Activated CD8-positive, alpha-beta T cell treated with anti-CD3 and anti-CD28 coated beads for 36 hours (primary cell): ENCODE data around the gene GALC. TPM values are rescaled to one million over a fixed set of nuclear protein-coding genes. Genes with fewer than 3 reads are reported as not detected.
A peak's percentile ranks its signal among the peaks of the same experiment; 100 is the strongest.

Source experiments
- ATAC-seq: fragments of 200-7000 bp; cut with Tn5 transposase; one replicate; pipeline ENCODE4 v1.10.0; 2021; ENCODE audit warnings: mild to moderate bottlenecking, moderate library complexity
- CTCF ChIA-PET: fragments of 350-600 bp; sonication (Branson Sonifier 250); formaldehyde crosslinking; loops from one replicate; lab custom pipeline; 2021; ENCODE audit warnings: antibody characterized with exemption; lab: Charles Lee
- POLR2A ChIA-PET: fragments of 350-600 bp; sonication (Branson Sonifier 250); formaldehyde crosslinking; loops from one replicate; lab custom pipeline; 2021; ENCODE audit warnings: antibody characterized with exemption; lab: Charles Lee
- DNase-seq: peaks from one replicate; pipeline ENCODE4 v3.0.0-alpha.2; 2020
- H3K27ac Mint-ChIP-seq: one replicate; pipeline ENCODE4 v1.8.0; 2021; ENCODE audit warnings: mild to moderate bottlenecking, mixed read lengths
- H3K27me3 Mint-ChIP-seq: one replicate; pipeline ENCODE4 v1.8.0; 2021; ENCODE audit warnings: mixed read lengths
- H3K36me3 Mint-ChIP-seq: one replicate; pipeline ENCODE4 v1.8.0; 2021; ENCODE audit warnings: low read depth, mixed read lengths
- H3K4me1 Mint-ChIP-seq: one replicate; pipeline ENCODE4 v1.8.0; 2021; ENCODE audit warnings: low read depth, mixed read lengths
- H3K4me3 Mint-ChIP-seq: one replicate; pipeline ENCODE4 v1.8.0; 2021; ENCODE audit warnings: mild to moderate bottlenecking, moderate library complexity, mixed read lengths
- H3K9me3 Mint-ChIP-seq: one replicate; pipeline ENCODE4 v1.8.0; 2021; ENCODE audit warnings: mixed read lengths
- intact Hi-C: fragments of 100-400 bp; cut with micrococcal nuclease; formaldehyde crosslinking; loops from one replicate; pipeline ENCODE4 v1.10.0; 2022
- total RNA-seq, 2 experiments: library from RNA; stranded (reverse); gene quantifications; one replicate each; pipeline ENCODE4 v1.2.3, GENCODE V29; 2021
- TF ChIP-seq, protein P1 (sequence below): fragments of 200-600 bp; IDR thresholded peaks from one replicate; pipeline ENCODE4 v1.8.0; 2022; ENCODE audit warnings: antibody characterized with exemption, mild to moderate bottlenecking

The GALC gene
- total RNA-seq, 2 experiments from 2014 or later, result 8.6 to 11.3 TPM

DNA sequence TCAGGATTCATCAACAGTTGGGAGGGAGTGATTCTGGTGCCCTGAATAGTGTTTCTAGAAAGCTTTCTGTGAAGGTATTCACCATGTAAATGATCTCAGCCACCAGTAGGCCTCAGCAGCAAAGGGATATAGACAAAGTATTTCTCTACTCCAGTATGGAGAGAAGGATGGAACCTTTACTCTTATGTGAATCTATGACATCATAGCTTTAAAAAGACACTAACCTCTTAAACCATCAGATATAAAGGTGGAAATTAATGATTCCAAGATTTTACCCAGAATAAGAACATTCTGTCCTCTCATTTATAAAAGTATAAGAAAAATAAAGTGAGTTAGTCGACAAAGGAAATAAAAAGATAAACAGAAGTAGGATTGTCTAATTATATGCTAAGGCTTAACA, 16.5 kb upstream of the GALC start:
- POLR2A ChIA-PET, result interaction anchor here (1.0 to 1.4 kb wide), 2 partner anchors 16 to 20 kb away, joined by 3 to 9 read pairs; partner anchors contain the start of gene GALC
- TF ChIP-seq, protein P1, sequence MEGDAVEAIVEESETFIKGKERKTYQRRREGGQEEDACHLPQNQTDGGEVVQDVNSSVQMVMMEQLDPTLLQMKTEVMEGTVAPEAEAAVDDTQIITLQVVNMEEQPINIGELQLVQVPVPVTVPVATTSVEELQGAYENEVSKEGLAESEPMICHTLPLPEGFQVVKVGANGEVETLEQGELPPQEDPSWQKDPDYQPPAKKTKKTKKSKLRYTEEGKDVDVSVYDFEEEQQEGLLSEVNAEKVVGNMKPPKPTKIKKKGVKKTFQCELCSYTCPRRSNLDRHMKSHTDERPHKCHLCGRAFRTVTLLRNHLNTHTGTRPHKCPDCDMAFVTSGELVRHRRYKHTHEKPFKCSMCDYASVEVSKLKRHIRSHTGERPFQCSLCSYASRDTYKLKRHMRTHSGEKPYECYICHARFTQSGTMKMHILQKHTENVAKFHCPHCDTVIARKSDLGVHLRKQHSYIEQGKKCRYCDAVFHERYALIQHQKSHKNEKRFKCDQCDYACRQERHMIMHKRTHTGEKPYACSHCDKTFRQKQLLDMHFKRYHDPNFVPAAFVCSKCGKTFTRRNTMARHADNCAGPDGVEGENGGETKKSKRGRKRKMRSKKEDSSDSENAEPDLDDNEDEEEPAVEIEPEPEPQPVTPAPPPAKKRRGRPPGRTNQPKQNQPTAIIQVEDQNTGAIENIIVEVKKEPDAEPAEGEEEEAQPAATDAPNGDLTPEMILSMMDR, result no peak
- H3K27me3 Mint-ChIP-seq, result no peaks in the 10 kb centered on the region
- H3K4me1 Mint-ChIP-seq, result peaks cover 60% of the 10 kb centered on the region
- ATAC-seq, result no peak
- no peak for DNase-seq
- CTCF ChIA-PET, result interaction anchor here (0.7 to 1.9 kb wide), 3 partner anchors 14 to 160 kb away, joined by 3 to 5 read pairs (median 5); no protein-coding TSS in a partner anchor
- intact Hi-C loops, result loop anchor here (5.0 kb wide), 2 partner anchors 57 to 158 kb away; no protein-coding TSS in a partner anchor
- H3K9me3 Mint-ChIP-seq, result no peaks in the 10 kb centered on the region
- H3K4me3 Mint-ChIP-seq, result peak overlapping the region; percentile 93
- peak overlapping the region; percentile 87 for H3K27ac Mint-ChIP-seq
- H3K36me3 Mint-ChIP-seq, result peaks cover 66% of the 10 kb centered on the region

DNA sequence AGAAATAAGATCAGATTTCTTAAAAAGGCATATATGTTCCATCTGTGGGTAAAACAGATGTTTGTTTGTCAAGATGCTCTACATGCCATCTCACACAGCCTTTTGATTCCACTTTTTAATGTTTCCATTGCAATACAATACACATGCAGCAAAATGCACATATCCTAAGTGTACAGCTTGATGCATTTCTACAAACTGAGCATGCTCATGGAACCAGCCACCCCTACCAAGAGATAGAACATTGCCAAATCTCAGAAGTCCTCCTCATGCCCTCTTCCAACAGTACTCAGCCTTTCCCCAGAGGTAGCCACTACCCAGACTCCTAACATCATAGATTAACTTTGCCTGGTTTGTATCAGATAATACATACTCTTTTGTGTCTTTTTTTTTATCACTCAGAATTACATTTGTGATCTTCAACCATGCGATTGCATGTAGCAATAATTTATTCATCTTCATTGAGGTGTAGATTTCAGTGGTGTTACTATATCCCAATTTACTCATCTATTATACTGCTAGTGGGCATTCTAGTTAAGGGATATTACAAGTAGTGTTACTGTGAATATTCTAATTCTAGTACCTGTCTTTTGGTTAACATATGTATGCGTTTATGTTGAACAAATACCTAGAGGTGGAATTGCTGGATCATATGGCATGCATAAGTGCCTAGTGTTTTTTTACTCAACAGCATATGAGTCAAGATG, 15.2 kb upstream of the GALC start:
- H3K9me3 Mint-ChIP-seq, result no peaks in the 10 kb centered on the region
- intact Hi-C loops, result loop anchor here (5.0 kb wide), 2 partner anchors 56 to 159 kb away; no protein-coding TSS in a partner anchor
- H3K27me3 Mint-ChIP-seq, result no peaks in the 10 kb centered on the region
- ATAC-seq (no peak), DNase-seq (no peak)
- TF ChIP-seq, protein P1, result no peak
- peaks cover 59% of the 10 kb centered on the region for H3K36me3 Mint-ChIP-seq
- peak overlapping the region; percentile 87 for H3K27ac Mint-ChIP-seq
- H3K4me3 Mint-ChIP-seq, result peak overlapping the region; percentile 93
- peaks cover 59% of the 10 kb centered on the region for H3K4me1 Mint-ChIP-seq
- ChIA-PET CTCF (interaction anchor here (1.9 kb wide), 1 partner anchor 161 kb away, joined by 5 read pairs; no protein-coding TSS in a partner anchor), POLR2A (interaction anchor here (6.8 kb wide), 1 partner anchor 14 kb away, joined by 146 read pairs; the partner anchor contains the start of gene GALC)

DNA sequence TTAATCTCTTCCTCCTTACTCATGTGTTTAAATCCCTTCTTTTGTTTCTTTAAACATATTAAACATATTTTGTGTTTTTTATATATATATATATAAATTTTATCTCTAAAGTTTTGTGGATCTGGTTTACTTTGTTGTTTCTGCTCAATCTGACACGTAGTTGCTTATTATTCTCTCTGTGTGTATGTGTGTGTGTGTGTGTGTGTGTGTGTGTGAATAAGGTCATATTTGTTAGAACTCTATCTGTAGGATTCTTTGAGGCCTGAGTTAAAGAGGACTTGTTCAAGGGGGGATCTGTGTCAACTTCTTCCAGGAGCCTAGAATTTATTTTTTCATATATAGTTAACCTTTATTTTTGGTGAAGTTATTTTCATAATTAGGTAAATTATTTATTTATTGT, 14.6 kb upstream of the GALC start:
- no peak for ATAC-seq
- intact Hi-C loops, result loop anchor here (5.0 kb wide), 2 partner anchors 55 to 160 kb away; no protein-coding TSS in a partner anchor
- DNase-seq, result no peak
- peaks cover 61% of the 10 kb centered on the region for H3K36me3 Mint-ChIP-seq
- H3K4me3 Mint-ChIP-seq, result peak overlapping the region; percentile 93
- TF ChIP-seq, protein P1, result no peak
- H3K9me3 Mint-ChIP-seq, result no peaks in the 10 kb centered on the region
- ChIA-PET POLR2A (interaction anchor here (2.5 to 6.8 kb wide), 2 partner anchors 9 to 14 kb away, joined by 9 to 146 read pairs; partner anchors contain the start of gene GALC), CTCF (no interaction called here)
- H3K27me3 Mint-ChIP-seq, result no peaks in the 10 kb centered on the region
- H3K27ac Mint-ChIP-seq, result peak overlapping the region; percentile 95
- peaks cover 64% of the 10 kb centered on the region for H3K4me1 Mint-ChIP-seq

- TF ChIP-seq, protein P1, result no peak
- peak overlapping the region; percentile 96 for H3K27ac Mint-ChIP-seq
- peaks cover 56% of the 10 kb centered on the region for H3K36me3 Mint-ChIP-seq
- intact Hi-C loops, result loop anchor here (1.0 to 5.0 kb wide), 3 partner anchors 13 to 161 kb away; partner anchors contain the start of gene GALC
- DNase-seq (peak; percentile 85), ATAC-seq (peak; percentile 82)
- ChIA-PET CTCF (interaction anchor here (1.3 to 2.0 kb wide), 2 partner anchors 10 to 11 kb away, joined by 6 to 7 read pairs; no protein-coding TSS in a partner anchor), POLR2A (interaction anchor here (1.0 to 6.8 kb wide), 4 partner anchors 8 to 16 kb away, joined by 3 to 146 read pairs (median 7); partner anchors contain the start of gene GALC)
- H3K4me1 Mint-ChIP-seq, result peaks cover 62% of the 10 kb centered on the region
- H3K27me3 Mint-ChIP-seq, result no peaks in the 10 kb centered on the region
- peak overlapping the region; percentile 93 for H3K4me3 Mint-ChIP-seq
- H3K9me3 Mint-ChIP-seq, result no peaks in the 10 kb centered on the region
Measured at GRCh38 chr14:88005978-88006851, 13.2 kb upstream of the GALC start.
